HG03442 (cell line): Measurements from ENCODE around the gene CDH11.

Experiments
- ATAC-seq: cut with Tn5 transposase; IDR thresholded peaks from one replicate; pipeline ENCODE4 v1.9.1; 2021; ENCODE audit warnings: mild to moderate bottlenecking, moderate library complexity; ENCODE audit not compliant: unreplicated experiment

Gene CDH11

GRCh38 chr16:64926476-64926875 is 195.4 kb downstream of the CDH11 start:
- no peak for ATAC-seq

GRCh38 chr16:64925166-64925565 is 196.7 kb downstream of the CDH11 start:
- ATAC-seq = no peak

DNA sequence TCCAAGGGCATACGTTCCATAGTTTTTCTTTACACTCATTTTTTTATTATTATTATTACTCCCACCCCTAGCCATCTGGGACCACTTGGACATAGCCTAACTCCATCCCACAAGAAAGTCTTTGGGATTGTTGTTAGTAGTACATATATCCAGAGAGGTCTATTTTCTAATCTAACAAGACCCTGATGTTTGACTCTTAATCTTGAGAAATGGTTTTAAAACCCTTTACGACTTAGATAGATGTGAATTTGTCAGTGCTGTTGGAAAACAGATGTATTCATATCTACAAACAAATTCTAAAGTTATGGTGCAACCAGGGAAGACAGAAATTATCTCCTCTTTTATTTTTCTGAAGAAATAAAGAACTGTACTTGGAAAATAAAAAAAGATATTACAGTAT is 197.8 kb downstream of the CDH11 start:
- no peak for ATAC-seq

DNA sequence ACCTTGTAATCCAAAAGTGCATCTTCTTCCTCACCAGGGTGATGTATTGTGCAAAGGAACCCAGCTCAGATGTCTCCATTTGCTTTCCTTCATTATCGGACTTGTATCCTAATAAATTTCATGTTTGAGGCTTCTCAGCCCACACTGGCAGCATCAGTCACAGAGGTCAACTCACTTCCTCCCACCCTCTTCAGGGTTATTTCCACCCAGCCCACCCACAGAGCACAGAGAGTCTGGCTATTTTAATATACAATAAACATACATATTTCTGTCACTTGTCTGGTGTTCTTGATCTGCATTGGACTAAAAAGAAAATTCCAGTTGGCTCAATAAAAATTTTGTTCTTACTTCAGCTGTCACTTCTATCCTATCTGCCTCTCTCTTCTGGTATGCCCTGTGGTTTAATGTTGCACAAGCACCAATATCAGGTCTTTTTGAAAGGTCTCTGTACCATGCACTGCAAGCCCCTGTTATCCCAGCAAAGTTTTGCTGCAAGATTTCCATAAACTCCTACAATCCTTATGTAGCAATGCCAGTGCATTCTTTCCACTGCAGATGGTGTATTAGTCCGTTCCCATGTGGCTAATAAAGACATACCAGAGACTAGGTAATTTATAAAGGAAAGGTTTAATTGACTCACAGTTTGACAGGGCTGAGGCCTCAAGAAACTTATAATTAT is 201.8 kb downstream of the CDH11 start:
- ATAC-seq = no peak

DNA sequence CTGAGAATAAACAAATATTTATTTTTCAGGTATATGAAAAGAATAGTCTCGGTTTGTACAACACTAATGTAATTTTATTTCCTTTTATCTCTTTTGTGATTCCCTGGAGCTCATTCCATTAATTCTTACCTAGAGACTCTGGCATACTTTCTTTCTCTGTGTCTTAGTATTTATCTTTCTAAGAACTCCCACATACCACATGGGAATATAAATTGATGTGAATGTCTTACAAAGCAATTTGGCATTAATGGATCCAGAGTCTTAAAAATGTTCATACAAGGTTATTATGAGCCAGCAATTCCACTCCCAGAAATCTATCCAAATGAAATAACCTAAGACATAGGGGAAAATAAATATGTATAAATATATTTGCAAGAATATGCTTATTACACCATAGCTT is 202.7 kb downstream of the CDH11 start:
- ATAC-seq = no peak

- no peak for ATAC-seq
Observed at GRCh38 chr16:64916051-64916450, 205.8 kb downstream of the CDH11 start.

- ATAC-seq = no peak
Observed at GRCh38 chr16:64910356-64910755, 211.5 kb downstream of the CDH11 start.

DNA sequence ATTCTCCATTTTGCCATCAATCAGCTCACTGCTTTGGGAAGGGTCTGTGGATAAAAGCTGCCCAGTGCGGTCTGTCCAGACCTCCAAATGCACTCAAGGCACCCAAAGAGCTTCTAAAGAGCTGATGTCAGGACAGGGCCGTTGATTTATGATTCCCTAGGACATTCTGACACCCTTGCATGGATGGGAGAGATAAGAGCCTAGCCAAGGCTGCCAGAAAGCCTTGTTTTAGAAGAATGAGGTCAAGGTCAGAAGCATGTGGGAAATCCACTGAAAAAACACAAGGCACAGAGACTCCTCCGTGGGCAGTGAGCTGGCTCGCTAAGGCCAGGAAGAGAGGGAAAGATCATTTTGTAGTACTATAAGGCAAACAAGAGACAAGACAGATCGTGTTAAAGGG is 214.0 kb downstream of the CDH11 start:
- ATAC-seq = no peak

- no peak for ATAC-seq
Observed at GRCh38 chr16:64903770-64904169, 218.1 kb downstream of the CDH11 start.

DNA sequence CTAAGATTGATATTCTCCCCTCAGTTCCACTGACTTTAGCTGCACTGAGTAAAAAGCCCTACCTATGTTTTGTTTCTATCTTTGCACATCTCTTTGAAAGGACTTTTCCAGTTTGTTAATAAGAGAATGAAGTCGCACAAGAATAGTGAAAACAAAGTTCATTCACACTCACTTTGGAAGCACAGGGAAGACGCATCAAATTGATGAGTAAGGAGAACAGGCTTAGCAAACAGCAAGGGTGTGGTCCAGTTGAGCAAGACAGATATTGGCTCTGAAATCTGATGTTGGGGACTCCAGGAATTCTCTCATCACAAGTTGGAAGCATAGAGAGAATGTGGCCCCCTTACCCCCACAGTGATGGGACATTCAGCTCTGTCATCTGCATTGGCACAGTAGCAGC is 221.3 kb downstream of the CDH11 start:
- no peak for ATAC-seq

DNA sequence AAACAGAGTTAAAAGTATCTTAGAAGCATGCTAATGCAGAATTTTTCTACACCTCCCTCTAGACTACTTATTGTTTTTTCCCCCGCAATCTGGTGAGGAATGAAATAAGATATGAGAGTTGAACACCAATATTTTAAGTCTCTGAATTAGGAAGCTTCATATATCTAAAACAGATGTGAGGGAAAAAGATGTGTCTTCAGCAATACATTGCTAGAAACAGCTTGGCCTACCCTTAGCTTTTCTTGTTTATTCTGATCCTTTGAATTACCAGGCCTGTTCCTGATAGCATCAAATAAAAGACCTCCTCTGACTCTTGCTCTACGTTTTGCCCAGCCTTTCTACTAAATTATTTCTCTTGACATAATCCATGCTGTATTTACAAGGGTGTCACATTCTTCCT is 221.8 kb downstream of the CDH11 start:
- ATAC-seq = no peak

DNA sequence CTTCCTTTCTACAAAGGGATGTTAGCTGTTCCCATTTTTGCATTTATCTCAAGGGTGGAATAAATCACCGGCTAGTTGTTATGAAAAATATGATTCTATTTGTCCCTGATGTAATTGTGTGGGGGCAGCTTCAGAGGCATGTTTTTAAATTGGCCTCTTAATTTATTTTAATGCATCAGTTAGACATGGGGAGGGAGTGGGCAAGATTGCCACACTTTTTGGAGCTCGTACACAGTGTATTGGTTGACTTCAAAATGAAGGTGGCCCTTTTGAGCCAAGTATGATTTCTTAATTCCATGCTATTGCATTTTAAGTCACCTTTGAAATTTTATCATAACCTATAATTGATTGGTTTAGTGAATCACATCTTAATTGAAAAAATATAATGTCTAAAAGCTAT is 223.7 kb downstream of the CDH11 start:
- no peak for ATAC-seq
